PC-3 (cell line): ENCODE data around the gene TEX28.
"Not testable (repeated sequence)": the region's sequence is repeated elsewhere in the genome, so short reads cannot be mapped to it uniquely, and the experiment has no call there.

Source experiments
- CTCF ChIP-seq: fragments of 300-600 bp; sonication (generic); conservative IDR thresholded peaks from 2 replicates; pipeline ENCODE4 v1.5.1; 2017; ENCODE audit warnings: antibody characterized with exemption, low read depth, mild to moderate bottlenecking, low read length
- EZH2 ChIP-seq: fragments of 300-600 bp; sonication (generic); IDR thresholded peaks from one replicate; pipeline ENCODE4 v1.6.1; 2017; ENCODE audit warnings: antibody characterized with exemption, mild to moderate bottlenecking, low read length; ENCODE audit not compliant: unreplicated experiment
- EZH2phosphoT487 ChIP-seq: fragments of 300-600 bp; sonication (generic); IDR thresholded peaks from 2 replicates; pipeline ENCODE4 v1.6.1; 2018; ENCODE audit warnings: mild to moderate bottlenecking, antibody characterized with exemption, low read length, borderline replicate concordance

- not testable (repeated sequence) for TF ChIP-seq CTCF, EZH2, EZH2phosphoT487
Measured at GRCh38 chrX:154269245-154269644, 25.7 kb downstream of the TEX28 start.
